ENCODE measurements around the gene ING5.

ING5 gene

GRCh38 chr2:241706537-241706936 is 4.7 kb downstream of the ING5 start:
- DNase-seq (ENCODE audit: low spot score) = no peak

- no peak for DNase-seq (ENCODE audit: low spot score)
Measured at GRCh38 chr2:241708879-241709278, 7.0 kb downstream of the ING5 start.

GRCh38 chr2:241719093-241719492 is 17.3 kb downstream of the ING5 start:
- DNase-seq (ENCODE audit: low spot score) = no peak

DNA sequence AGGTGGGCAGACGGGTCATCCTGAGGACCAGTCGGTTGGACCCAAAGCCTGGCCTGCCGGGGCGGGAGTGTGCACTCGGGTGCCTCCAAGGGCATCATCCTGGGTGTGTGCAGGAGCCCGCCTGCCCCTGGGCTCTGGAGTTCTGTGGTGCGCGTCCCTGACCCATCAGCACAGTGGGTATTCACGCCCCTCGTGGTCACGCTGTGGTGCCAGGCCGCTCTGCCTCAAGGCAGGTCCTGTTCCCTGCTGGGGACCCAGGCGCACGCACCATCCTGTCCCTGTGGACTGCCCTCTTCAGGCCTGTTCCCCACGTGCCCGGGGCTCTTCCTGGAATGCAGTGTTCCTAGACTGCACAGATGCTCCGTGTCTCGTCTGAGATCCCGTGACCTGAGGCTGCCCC is 18.3 kb downstream of the ING5 start:
- no peak for DNase-seq (ENCODE audit: low spot score)

GRCh38 chr2:241720560-241720959 is 18.7 kb downstream of the ING5 start:
- no peak for DNase-seq (ENCODE audit: low spot score)

DNA sequence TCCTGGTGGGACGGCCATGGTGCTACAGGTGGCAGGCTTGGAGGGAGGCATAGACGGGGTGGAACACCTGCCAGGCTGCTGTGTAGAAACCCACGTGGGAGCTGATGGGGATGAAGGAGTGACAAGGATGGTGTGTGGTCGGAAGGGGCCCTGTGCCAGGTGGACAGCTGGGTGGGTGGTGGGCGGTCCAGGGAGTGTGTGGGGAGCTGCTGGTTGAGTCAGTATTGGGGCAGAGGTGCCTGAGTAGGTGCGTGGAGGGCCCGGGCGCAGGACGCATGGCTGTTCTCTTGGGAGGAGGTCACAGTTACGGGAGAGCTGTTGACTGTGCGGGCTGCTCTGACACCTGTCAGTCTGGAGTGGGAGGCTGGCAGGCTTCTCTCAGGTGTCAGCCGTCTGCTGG is 20.0 kb downstream of the ING5 start:
- no peak for DNase-seq (ENCODE audit: low spot score)

DNA sequence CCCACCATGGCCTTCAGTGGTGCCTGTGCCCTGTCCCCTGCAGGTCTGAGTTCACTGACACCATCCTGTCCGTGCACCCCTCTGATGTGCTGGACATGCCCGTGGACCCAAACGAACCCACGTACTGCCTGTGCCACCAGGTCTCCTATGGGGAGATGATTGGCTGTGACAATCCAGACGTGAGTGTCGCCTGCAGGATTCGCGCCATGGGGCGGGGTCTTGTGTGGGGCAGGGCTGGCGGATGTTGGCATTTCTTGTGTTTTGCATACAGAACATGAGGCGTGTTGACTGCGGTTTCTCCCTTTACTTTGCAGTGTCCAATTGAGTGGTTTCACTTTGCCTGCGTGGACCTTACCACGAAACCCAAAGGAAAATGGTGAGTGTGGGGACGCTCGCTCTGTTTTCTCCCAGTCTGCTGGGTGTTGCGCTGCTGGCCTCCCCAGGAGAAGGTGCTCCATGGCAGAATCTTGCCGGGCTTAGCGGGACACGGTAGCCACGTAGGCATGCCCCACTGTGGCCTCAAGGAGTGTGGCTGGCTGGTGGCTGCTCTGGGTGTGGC is 21.1 kb downstream of the ING5 start:
- no peak for DNase-seq (ENCODE audit: low spot score)

- DNase-seq (ENCODE audit: low spot score) = no peak
Measured at GRCh38 chr2:241724259-241724974, 22.6 kb downstream of the ING5 start.

DNA sequence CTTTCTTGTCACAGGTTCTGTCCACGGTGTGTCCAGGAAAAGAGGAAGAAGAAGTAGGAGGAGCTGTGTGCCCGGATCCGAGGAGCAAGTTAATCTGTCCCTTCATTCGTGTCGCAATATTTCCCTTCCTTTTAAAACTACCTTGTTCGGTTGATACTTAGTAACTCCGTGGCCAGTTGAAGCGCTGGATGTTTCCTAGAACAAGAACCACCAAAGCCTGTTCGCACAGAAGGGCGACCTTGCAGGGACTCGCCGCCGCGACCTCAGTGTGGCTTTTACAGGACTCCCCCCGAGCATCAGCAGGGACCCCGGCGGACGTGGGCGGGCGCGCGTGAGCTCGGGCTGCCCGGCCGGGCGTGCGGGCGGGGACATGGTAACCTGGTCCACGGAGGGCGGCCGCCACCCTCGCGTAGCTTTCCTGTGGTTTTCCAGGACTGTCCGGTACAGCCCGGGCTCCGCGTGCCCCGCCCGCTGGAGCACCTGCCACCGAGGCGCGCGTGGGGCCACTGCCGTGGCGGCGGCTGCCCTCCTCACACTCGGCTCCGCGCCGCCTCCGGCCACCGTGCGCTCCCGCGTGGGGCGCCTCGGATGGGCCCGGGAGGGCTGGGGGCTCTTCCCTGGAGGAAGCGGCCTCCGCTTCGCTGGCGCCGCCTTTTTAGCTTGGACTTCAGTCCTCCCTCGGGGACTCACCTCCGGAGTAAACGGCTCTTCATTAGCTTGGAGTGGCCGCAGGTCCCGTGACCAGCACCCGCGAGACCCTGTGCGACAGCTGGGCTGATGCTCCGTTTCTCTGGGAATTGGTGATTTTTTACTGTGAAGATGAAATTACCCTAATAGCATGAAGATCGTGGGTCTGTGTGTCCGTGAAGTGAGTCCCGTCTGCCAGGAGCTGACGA is 23.4 kb downstream of the ING5 start:
- no peak for DNase-seq (ENCODE audit: low spot score)

- no peak for DNase-seq (ENCODE audit: low spot score)
Measured at GRCh38 chr2:241726459-241726858, 24.6 kb downstream of the ING5 start.

DNA sequence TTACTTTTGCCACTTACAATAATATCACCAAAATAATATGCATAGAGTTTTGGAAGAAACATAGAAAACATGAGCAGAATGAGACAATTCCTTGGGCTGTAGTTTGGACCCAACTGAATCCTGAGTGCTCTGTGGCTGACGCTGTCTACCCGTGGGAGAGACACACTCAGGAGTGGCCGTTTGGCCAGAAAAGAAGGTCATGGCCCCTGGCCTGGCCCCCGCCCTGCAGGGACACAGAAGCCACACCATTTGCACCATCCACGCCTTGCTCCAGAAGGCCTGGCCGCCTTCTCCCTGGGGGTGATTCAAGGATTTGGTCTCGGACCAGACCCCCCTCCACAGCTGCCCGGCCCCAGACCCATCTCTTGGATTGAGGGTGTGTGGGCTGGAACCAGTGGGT is 26.2 kb downstream of the ING5 start:
- DNase-seq (ENCODE audit: low spot score) = no peak

GRCh38 chr2:241728627-241729026 is 26.8 kb downstream of the ING5 start:
- no peak for DNase-seq (ENCODE audit: low spot score)

DNA sequence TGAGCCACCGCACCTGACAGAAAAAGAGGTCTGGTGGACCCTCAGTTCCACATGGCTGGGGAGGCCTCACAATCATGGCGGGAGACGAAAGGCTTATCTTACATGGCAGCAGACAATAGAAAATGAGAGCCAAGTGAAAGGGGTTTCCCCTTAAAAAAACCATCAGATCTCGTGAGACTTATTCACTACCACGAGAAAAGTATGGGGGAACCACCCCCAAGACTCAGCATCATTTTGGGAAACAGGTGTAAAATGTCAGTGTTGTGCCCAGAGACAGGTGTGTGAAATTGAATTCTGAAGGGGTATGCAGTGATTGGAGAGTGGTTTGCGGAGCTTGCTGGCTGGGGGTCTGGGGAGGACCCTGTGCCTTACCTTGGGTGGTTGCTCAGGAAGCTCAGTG is 28.0 kb downstream of the ING5 start:
- DNase-seq (ENCODE audit: low spot score) = no peak

GRCh38 chr2:241730671-241731293 is 28.9 kb downstream of the ING5 start:
- no peak for DNase-seq (ENCODE audit: low spot score)

- peak; percentile 70 for DNase-seq (ENCODE audit: low spot score)
Measured at GRCh38 chr2:241732513-241733186, 30.8 kb downstream of the ING5 start.

DNA sequence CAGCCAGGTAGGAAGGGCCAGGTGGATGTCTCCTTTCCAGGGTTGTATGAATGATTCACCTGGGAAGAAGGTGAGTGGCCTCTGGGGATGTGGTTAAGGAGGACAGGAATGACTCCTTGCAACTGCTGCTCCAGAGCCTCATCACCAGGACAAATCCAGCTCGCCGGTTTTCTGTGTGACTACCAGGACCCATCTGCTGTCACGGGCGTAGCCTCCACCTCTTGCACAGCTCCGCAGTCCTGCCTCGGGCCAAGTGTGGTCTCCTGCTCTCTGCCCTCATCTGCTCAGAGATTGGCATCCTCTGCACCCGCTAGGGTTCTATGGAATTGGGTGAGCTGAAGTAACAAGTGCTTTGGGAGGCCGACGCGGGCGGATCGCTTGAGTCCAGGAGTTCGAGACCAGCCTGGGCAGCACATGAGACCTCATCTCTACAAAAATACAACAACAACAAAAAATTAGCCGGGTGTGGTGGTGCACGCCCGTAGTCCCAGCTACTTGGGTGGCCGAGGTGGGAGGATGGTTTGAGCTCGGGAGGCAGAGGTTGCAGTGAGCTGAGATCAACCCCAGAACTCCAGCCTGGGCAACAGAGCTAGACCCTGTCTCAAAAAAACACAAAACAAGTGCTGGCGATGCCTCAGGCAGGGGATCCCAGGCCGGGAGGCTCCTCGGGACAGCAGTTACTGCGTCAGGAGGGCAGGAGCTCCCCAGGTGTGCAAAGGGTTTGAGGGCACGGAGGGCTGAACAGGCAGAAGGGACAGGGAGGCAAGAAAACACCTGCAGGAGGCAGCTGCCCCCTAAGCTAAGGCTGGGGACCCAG is 31.8 kb downstream of the ING5 start:
- DNase-seq (ENCODE audit: low spot score) = peak; percentile 7

DNA sequence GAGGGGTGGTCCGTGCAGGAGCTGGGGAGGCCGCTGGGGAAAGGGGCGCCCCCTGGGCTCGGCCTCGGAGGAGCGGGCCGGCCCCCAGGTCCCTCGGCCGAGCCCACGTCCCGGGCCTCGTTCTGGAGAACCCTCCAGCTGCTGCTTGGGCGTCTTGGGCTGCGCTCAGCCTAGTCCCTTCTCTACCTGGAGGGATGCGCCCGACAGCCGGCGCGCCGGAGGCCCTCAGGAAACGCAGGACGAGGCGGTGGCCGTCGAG is 32.3 kb downstream of the ING5 start:
- DNase-seq (ENCODE audit: low spot score) = no peak

GRCh38 chr2:241734467-241735208 is 32.8 kb downstream of the ING5 start, which contains the start of gene D2HGDH:
TSS of gene D2HGDH (plus strand) at chr2:241734630. CDS start at chr2:241735225, 595 bp downstream.
- peak; percentile 80 for DNase-seq (ENCODE audit: low spot score)

- DNase-seq (ENCODE audit: low spot score) = no peak
Measured at GRCh38 chr2:241736111-241736510, 34.3 kb downstream of the ING5 start.

GRCh38 chr2:241738040-241738686 is 36.3 kb downstream of the ING5 start:
- no peak for DNase-seq (ENCODE audit: low spot score)
